ENCODE measurements around the gene ENTPD6. TPM values are rescaled to one million over a fixed set of nuclear protein-coding genes. Genes with fewer than 3 reads are reported as not detected.

The ENTPD6 gene
- total RNA-seq, 1 donor from 2014 or later, result 106 TPM

DNA sequence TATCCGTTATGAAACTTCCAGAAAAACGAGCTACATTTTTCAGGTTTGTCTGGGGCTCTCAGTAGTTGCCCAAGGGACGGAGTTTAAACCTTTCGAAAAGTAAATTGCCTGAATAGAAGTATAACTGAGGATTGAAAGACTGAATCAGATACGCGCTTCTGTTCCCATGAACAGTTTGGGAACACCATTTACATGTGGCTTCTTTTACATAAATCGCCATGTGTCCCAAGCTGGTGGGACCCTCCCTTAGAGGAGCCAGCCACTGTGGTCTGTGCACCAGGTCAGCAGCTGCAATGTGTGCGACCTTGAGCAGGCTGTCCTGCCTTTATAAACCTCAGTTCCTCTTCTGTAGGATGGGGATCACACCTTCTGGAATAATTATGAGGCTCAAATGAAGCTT is 11.0 kb downstream of the ENTPD6 start:
- H3K27me3 ChIP-seq (ENCODE audit: low read depth), result no peaks in the 10 kb centered on the region
- peaks cover 26% of the 10 kb centered on the region for H3K36me3 ChIP-seq
- peak overlapping the region; percentile 77 for H3K27ac ChIP-seq (replicated peaks)
- no peak overlapping the region for H3K4me3 ChIP-seq
- TF ChIP-seq, protein P1, sequence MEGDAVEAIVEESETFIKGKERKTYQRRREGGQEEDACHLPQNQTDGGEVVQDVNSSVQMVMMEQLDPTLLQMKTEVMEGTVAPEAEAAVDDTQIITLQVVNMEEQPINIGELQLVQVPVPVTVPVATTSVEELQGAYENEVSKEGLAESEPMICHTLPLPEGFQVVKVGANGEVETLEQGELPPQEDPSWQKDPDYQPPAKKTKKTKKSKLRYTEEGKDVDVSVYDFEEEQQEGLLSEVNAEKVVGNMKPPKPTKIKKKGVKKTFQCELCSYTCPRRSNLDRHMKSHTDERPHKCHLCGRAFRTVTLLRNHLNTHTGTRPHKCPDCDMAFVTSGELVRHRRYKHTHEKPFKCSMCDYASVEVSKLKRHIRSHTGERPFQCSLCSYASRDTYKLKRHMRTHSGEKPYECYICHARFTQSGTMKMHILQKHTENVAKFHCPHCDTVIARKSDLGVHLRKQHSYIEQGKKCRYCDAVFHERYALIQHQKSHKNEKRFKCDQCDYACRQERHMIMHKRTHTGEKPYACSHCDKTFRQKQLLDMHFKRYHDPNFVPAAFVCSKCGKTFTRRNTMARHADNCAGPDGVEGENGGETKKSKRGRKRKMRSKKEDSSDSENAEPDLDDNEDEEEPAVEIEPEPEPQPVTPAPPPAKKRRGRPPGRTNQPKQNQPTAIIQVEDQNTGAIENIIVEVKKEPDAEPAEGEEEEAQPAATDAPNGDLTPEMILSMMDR (IDR thresholded peaks at IDR 0.05; ENCODE audit: borderline replicate concordance), result no peak
- H3K9me3 ChIP-seq (replicated peaks), result peaks cover 3% of the 10 kb centered on the region
- H3K4me1 ChIP-seq, result peaks cover 64% of the 10 kb centered on the region
- no peak for DNase-seq
- intact Hi-C loops (cut with micrococcal nuclease), result no loop called here

DNA sequence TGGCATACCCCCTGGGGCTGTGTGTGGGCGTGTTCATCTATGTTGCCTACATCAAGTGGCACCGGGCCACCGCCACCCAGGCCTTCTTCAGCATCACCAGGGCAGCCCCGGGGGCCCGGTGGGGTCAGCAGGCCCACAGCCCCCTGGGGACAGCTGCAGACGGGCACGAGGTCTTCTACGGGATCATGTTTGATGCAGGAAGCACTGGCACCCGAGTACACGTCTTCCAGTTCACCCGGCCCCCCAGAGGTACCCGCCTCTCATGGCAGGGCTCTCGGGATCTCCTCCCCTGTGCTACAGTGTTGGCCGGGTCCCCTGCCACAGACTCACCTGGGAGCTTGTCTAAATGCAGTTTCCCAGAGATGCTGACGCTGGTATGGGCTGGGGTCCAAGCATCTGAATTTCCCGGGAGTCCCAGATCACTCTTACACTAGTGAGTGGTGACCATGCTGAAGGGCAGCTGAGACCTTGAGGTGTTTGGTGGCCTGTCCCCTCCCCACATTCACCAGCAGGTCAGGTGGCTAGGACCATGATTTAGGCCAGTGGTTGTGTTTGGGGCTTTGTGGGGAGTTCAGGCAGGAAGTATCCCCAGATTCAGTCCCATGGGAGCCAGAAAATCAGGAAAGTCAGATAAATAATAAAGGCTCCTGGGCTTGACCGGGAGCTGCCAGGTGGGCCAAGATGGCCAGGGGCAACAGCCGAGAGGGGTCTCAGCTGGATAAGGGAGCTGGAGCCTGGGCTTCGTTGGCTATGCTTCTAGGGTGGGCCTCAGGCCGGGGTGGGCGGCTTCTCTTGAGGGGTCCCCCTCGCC is 11.8 kb downstream of the ENTPD6 start:
- intact Hi-C loops (cut with micrococcal nuclease), result no loop called here
- Histone ChIP-seq H3K4me3 (no peak overlapping the region), H3K27me3 (ENCODE audit: low read depth) (no peaks in the 10 kb centered on the region), H3K27ac (replicated peaks) (peak overlapping the region; percentile 77), H3K36me3 (peaks cover 34% of the 10 kb centered on the region), H3K4me1 (peaks cover 57% of the 10 kb centered on the region), H3K9me3 (replicated peaks) (peaks cover 3% of the 10 kb centered on the region)
- no peak for DNase-seq
- TF ChIP-seq, protein P1 (IDR thresholded peaks at IDR 0.05; ENCODE audit: borderline replicate concordance), result no peak

DNA sequence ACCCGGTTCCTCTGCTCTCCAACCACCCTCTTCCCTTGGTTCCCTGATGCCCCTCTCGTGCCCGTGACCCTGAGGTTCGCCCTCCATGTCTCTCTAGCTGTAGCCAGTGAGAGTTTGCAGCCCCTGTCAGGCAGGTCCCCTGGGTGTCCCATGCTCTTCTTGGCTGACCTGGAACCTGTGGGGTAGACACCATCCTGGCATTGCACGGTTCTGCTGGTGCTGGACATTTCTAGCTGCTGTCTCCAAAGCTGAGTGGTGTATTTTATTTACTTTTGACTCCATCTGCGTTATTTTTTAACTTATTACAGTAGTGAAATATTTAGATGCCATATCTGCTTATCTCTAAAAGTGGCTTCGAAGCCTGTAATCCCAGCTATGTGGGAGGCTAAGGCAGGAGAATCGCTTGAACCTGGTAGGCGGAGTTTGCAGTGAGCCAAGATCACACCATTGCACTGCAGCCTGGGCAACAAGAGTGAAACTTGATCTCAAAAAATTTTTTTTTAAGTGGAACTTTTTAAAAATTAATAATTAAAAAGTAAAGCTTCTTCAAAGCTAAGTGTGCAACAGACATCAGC is 12.5 kb downstream of the ENTPD6 start:
- intact Hi-C loops (cut with micrococcal nuclease), result no loop called here
- Histone ChIP-seq H3K9me3 (replicated peaks) (no peaks in the 10 kb centered on the region), H3K36me3 (peaks cover 41% of the 10 kb centered on the region), H3K4me1 (peaks cover 50% of the 10 kb centered on the region), H3K27ac (replicated peaks) (no peak overlapping the region), H3K4me3 (no peak overlapping the region), H3K27me3 (ENCODE audit: low read depth) (no peaks in the 10 kb centered on the region)
- no peak for DNase-seq
- TF ChIP-seq, protein P1 (IDR thresholded peaks at IDR 0.05; ENCODE audit: borderline replicate concordance), result no peak

DNA sequence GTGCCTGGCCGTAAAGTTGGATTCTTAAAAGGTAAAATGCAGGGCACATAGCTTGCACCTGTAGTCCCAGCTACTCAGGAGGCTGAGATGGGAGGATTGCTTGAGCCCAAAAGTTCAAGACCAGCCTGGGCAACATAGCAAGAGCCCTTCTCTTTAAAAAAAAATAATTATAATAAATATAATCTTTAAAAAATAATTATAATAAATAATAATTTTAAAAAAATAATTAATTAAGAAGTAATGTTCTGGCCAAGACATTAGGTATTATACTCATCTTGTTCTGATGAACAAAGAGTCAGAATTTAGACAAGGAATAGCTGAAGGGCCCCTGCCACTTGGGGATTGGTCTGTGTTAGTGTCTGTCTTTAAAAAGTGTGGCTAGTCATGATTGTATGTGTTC is 13.9 kb downstream of the ENTPD6 start:
- Histone ChIP-seq H3K4me1 (peaks cover 36% of the 10 kb centered on the region), H3K27me3 (ENCODE audit: low read depth) (no peaks in the 10 kb centered on the region), H3K4me3 (no peak overlapping the region), H3K27ac (replicated peaks) (no peak overlapping the region), H3K36me3 (peaks cover 54% of the 10 kb centered on the region), H3K9me3 (replicated peaks) (no peaks in the 10 kb centered on the region)
- TF ChIP-seq, protein P1 (IDR thresholded peaks at IDR 0.05; ENCODE audit: borderline replicate concordance), result no peak
- no peak for DNase-seq
- intact Hi-C loops (cut with micrococcal nuclease), result no loop called here

DNA sequence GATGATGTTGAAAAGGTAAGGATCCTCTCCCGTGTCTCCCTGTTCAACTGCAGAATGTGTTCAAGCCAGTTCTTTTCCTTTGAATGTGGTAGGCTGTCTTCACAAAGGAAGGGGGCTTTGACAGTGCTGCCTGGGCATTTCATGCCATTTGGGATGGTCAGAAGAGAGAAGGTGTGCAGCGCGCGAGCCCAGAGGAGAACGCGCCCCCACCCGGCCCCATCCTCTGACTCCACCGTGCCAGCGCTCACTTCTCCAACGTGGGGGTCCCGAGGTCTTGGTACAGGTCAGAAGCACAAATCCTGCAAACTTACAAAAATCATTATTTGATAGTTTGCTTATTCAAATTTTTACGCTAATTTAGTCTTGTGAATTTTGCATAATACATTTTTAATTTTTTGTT is 14.4 kb downstream of the ENTPD6 start:
- Histone ChIP-seq H3K27me3 (ENCODE audit: low read depth) (no peaks in the 10 kb centered on the region), H3K36me3 (peaks cover 59% of the 10 kb centered on the region), H3K4me3 (no peak overlapping the region), H3K27ac (replicated peaks) (no peak overlapping the region), H3K9me3 (replicated peaks) (no peaks in the 10 kb centered on the region), H3K4me1 (peaks cover 31% of the 10 kb centered on the region)
- no peak for DNase-seq
- intact Hi-C loops (cut with micrococcal nuclease), result no loop called here
- TF ChIP-seq, protein P1 (IDR thresholded peaks at IDR 0.05; ENCODE audit: borderline replicate concordance), result no peak
